HCT116 (cell line): ENCODE results near the gene POLR1A.

Experiments used
- EGR1 ChIP-seq: IDR thresholded peaks from 2 replicates; pipeline ENCODE4 v1.6.1; 2012; ENCODE audit warnings: low read depth
- TF ChIP-seq, protein P1 (sequence below): IDR thresholded peaks from 2 replicates; pipeline ENCODE4 v1.6.1; 2011; ENCODE audit warnings: mild to moderate bottlenecking, low read length, moderate library complexity; ENCODE audit not compliant: insufficient replicate concordance; ENCODE audit errors: extremely low read depth

GRCh38 chr2:86087936-86088850 is 17.5 kb downstream of the POLR1A start:
- TF ChIP-seq EGR1: no peak
- TF ChIP-seq, protein P1, sequence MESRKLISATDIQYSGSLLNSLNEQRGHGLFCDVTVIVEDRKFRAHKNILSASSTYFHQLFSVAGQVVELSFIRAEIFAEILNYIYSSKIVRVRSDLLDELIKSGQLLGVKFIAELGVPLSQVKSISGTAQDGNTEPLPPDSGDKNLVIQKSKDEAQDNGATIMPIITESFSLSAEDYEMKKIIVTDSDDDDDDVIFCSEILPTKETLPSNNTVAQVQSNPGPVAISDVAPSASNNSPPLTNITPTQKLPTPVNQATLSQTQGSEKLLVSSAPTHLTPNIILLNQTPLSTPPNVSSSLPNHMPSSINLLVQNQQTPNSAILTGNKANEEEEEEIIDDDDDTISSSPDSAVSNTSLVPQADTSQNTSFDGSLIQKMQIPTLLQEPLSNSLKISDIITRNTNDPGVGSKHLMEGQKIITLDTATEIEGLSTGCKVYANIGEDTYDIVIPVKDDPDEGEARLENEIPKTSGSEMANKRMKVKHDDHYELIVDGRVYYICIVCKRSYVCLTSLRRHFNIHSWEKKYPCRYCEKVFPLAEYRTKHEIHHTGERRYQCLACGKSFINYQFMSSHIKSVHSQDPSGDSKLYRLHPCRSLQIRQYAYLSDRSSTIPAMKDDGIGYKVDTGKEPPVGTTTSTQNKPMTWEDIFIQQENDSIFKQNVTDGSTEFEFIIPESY: no peak
